NCI-H2081 treated with DMSO at 0.1 percent for 48 hours (cell line): ENCODE data around the gene ZNF155.

Experiments
- DNase-seq: peaks from one replicate; lab custom pipeline; 2025; lab: John Stamatoyannopoulos, UW

ZNF155 gene

GRCh38 chr19:44003461-44004009 lies 19.5 kb downstream of the ZNF155 start:
- no peak for DNase-seq

- no peak for DNase-seq
Measured at GRCh38 chr19:44005973-44006372, 22.0 kb downstream of the ZNF155 start.

- no peak for DNase-seq
Measured at GRCh38 chr19:44007473-44007872, 23.5 kb downstream of the ZNF155 start.

- no peak for DNase-seq
Measured at GRCh38 chr19:44010468-44010867, 26.5 kb downstream of the ZNF155 start.

GRCh38 chr19:44019498-44019897 lies 35.5 kb downstream of the ZNF155 start:
- DNase-seq = no peak

- no peak for DNase-seq
Measured at GRCh38 chr19:44021221-44021620, 37.2 kb downstream of the ZNF155 start.

GRCh38 chr19:44024900-44025216 lies 40.9 kb downstream of the ZNF155 start:
- DNase-seq = no peak

- DNase-seq = no peak
Measured at GRCh38 chr19:44025217-44025936, 41.4 kb downstream of the ZNF155 start, which contains the start of gene ZNF222. Gene ZNF222 (plus strand): TSS chr19:44025379. CDS start chr19:44025437, 58 bp downstream.

GRCh38 chr19:44026622-44027021 lies 42.6 kb downstream of the ZNF155 start:
- no peak for DNase-seq

GRCh38 chr19:44032001-44032610 lies 48.1 kb downstream of the ZNF155 start:
- DNase-seq = no peak

GRCh38 chr19:44042147-44042546 lies 58.2 kb downstream of the ZNF155 start:
- DNase-seq = no peak
